ENCODE measurements around the gene DCDC2. TPM values are rescaled to one million over a fixed set of nuclear protein-coding genes. Genes with fewer than 3 reads are reported as not detected.
"Not testable (repeated sequence)": the region's sequence is repeated elsewhere in the genome, so short reads cannot be mapped to it uniquely, and the experiment has no call there.

The DCDC2 gene
- total RNA-seq, 4 donors from 2014 or later, result 0.29 to 0.64 (median 0.42) TPM

GRCh38 chr6:24401458-24401857, 43.6 kb upstream of the DCDC2 start:
- no peak overlapping the region for H3K4me3 ChIP-seq
- no peak for ATAC-seq
- no peaks in the 10 kb centered on the region for H3K27me3 ChIP-seq
- TF ChIP-seq POLR2A (IDR thresholded peaks at IDR 0.05) (no peak), CTCF (IDR thresholded peaks at IDR 0.05 in 4 of 5, conservative IDR thresholded peaks at IDR 0.05 in 1 of 5) (no peak)
- H3K9me3 ChIP-seq, result peaks cover 0 to 5% (median 0%) of the 10 kb centered on the region in 3 donors
- peaks cover 14 to 23% of the 10 kb centered on the region in 2 donors for H3K4me1 ChIP-seq
- DNase-seq, result no peak
- intact Hi-C loops (cut with DNase I; ENCODE audit: low total_unique reads) (no loop called here), in situ Hi-C loops (cut with MboI; ENCODE audit: low sequenced_read_pairs in 4 of 4) (loop anchor here in 1 of 4 donors (25.0 kb wide), 1 partner anchor 311 kb away; the partner anchor contains the start of gene C6orf62)
- no peak overlapping the region for H3K27ac ChIP-seq
- peaks cover 0 to 13% of the 10 kb centered on the region in 2 donors for H3K36me3 ChIP-seq

GRCh38 chr6:24400045-24401039, 42.5 kb upstream of the DCDC2 start:
- H3K9me3 ChIP-seq; H3K27me3 ChIP-seq; H3K27ac ChIP-seq; intact Hi-C loops (cut with DNase I; ENCODE audit: low total_unique reads); H3K4me3 ChIP-seq; DNase-seq; ATAC-seq; H3K36me3 ChIP-seq: not testable (repeated sequence)
- in situ Hi-C loops (cut with MboI; ENCODE audit: low sequenced_read_pairs in 4 of 4), result loop anchor here in 1 of 4 donors (25.0 kb wide), 1 partner anchor 312 kb away; the partner anchor contains the start of gene C6orf62
- peaks cover 18 to 27% of the 10 kb centered on the region in 2 donors for H3K4me1 ChIP-seq

- ATAC-seq (no peak), DNase-seq (no peak)
- TF ChIP-seq POLR2A (IDR thresholded peaks at IDR 0.05) (no peak), CTCF (IDR thresholded peaks at IDR 0.05 in 4 of 5, conservative IDR thresholded peaks at IDR 0.05 in 1 of 5) (no peak)
- in situ Hi-C loops (cut with MboI; ENCODE audit: low sequenced_read_pairs in 4 of 4) (loop anchor here in 2 of 4 donors (10.0 to 25.0 kb wide), 2 partner anchors 110 to 317 kb away; partner anchors contain the start of gene C6orf62 (in 1 of the 2)), intact Hi-C loops (cut with DNase I; ENCODE audit: low total_unique reads) (no loop called here)
- Histone ChIP-seq H3K4me3 (no peak overlapping the region), H3K27ac (no peak overlapping the region), H3K36me3 (no peaks in the 10 kb centered on the region), H3K27me3 (no peaks in the 10 kb centered on the region), H3K9me3 (peaks cover 0 to 5% (median 0%) of the 10 kb centered on the region in 3 donors), H3K4me1 (peaks cover 13 to 18% of the 10 kb centered on the region in 2 donors)
Measured at GRCh38 chr6:24397631-24398030, 39.8 kb upstream of the DCDC2 start.

GRCh38 chr6:24396824-24397223, 39.0 kb upstream of the DCDC2 start:
- H3K4me1 ChIP-seq, result peaks cover 9 to 13% of the 10 kb centered on the region in 2 donors
- no peak overlapping the region for H3K27ac ChIP-seq
- H3K4me3 ChIP-seq, result no peak overlapping the region
- in situ Hi-C loops (cut with MboI; ENCODE audit: low sequenced_read_pairs in 4 of 4) (loop anchor here in 2 of 4 donors (10.0 to 25.0 kb wide), 2 partner anchors 110 to 318 kb away; partner anchors contain the start of gene C6orf62 (in 1 of the 2)), intact Hi-C loops (cut with DNase I; ENCODE audit: low total_unique reads) (no loop called here)
- H3K36me3 ChIP-seq, result no peaks in the 10 kb centered on the region
- H3K27me3 ChIP-seq, result no peaks in the 10 kb centered on the region
- ATAC-seq, result no peak
- DNase-seq, result no peak
- peaks cover 0 to 5% (median 0%) of the 10 kb centered on the region in 3 donors for H3K9me3 ChIP-seq
- TF ChIP-seq POLR2A (IDR thresholded peaks at IDR 0.05), result no peak
- no peak for TF ChIP-seq CTCF (IDR thresholded peaks at IDR 0.05 in 4 of 5, conservative IDR thresholded peaks at IDR 0.05 in 1 of 5)

Measured in gastrocnemius medialis (tissue), 4 donors.